GM12878 (cell line): ENCODE results near the gene SETD4. TPM values are rescaled to one million over a fixed set of nuclear protein-coding genes. Genes with fewer than 3 reads are reported as not detected.

ENCODE experiments used
- POLR2AphosphoS5 ChIP-seq: IDR thresholded peaks from 2 replicates; pipeline ENCODE4 v1.6.1; 2011; ENCODE audit warnings: mild to moderate bottlenecking, low read length, inconsistent platforms
- WRNIP1 ChIP-seq: IDR thresholded peaks from 2 replicates; pipeline ENCODE4 v1.6.1; 2011; ENCODE audit warnings: low read depth, low read length, improper control_type of control experiment, borderline replicate concordance
- ZBED1 ChIP-seq: IDR thresholded peaks from 2 replicates; pipeline ENCODE4 v1.6.1; 2016; ENCODE audit warnings: borderline replicate concordance
- polyA plus RNA-seq, 11 experiments: library from polyadenylated mRNA; depleted of rRNA in 4 of 11; unstranded in 6 of 11; stranded (reverse) in 5 of 11; fragments of >200 nt; fragmentation: Nextera tagmentation in 4 of 11; fragmentation: Illumina TruSeq in 1 of 11; extraction: Ambion mirVana in 4 of 11; extraction: Trizol in 1 of 11; gene quantifications; 1 replicate in 1 of 11; 2 replicates in 10 of 11; pipeline versions ENCODE4 v1.2.1 to v1.2.3, GENCODE V29; 2011 to 2016; ENCODE audit warnings: inconsistent platforms in 2 of 11, missing spikeins in 2 of 11, low read depth in 1 of 11
- total RNA-seq, 4 experiments: library from RNA; depleted of rRNA in 3 of 4; stranded (reverse); fragments of >200 nt in 3 of 4; fragmentation: Illumina TruSeq in 1 of 4; extraction: Trizol in 1 of 4; gene quantifications; 2 replicates each; pipeline versions ENCODE4 v1.2.1 to v1.2.3, GENCODE V29; 2013 to 2021
- TF ChIP-seq, protein P1 (sequence below): IDR thresholded peaks from 2 replicates; pipeline ENCODE4 v1.6.1; 2012; ENCODE audit warnings: low read depth, low read length, improper control_type of control experiment
- TF ChIP-seq, protein P2 (sequence below): fragments of 450-650 bp; IDR thresholded peaks from 2 replicates; pipeline ENCODE4 v1.6.1; 2016; ENCODE audit warnings: mild to moderate bottlenecking, moderate library complexity, borderline replicate concordance
- TF ChIP-seq, protein P3 (sequence below): fragments of 450-650 bp; formaldehyde crosslinking; IDR thresholded peaks from 2 replicates; pipeline ENCODE4 v1.5.0; 2022; ENCODE audit warnings: mild to moderate bottlenecking, missing genetic modification characterization

Gene SETD4
- total and polyA plus RNA-seq, 10 of the 15 experiments (the other 5 are each of a cell fraction or from before 2014, with no cell fraction given) = 10.3 to 37.0 (median 18.6) TPM

DNA sequence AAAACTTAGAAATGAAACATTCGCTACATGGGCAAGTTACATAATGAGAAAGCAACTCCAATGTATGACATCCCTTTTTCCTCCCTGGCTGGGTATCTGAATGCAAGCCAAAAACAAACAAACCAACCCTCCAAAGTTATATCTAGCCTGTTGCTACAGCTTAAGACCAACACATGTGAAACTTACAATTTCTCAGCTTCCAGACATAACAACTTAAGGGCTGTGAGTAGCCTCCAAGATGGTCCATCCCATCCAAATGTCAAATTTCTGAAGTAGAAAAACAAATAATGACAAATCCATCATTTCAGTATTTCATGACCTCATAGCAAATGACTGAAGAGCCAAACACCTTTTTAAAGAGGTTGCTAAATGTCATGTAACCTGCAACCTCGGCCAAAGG lies 19.9 kb downstream of the SETD4 start (continued):
- TF ChIP-seq, protein P1, sequence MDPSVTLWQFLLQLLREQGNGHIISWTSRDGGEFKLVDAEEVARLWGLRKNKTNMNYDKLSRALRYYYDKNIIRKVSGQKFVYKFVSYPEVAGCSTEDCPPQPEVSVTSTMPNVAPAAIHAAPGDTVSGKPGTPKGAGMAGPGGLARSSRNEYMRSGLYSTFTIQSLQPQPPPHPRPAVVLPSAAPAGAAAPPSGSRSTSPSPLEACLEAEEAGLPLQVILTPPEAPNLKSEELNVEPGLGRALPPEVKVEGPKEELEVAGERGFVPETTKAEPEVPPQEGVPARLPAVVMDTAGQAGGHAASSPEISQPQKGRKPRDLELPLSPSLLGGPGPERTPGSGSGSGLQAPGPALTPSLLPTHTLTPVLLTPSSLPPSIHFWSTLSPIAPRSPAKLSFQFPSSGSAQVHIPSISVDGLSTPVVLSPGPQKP = no peak
- no peak for TF ChIP-seq POLR2AphosphoS5
- TF ChIP-seq WRNIP1 = no peak
- TF ChIP-seq, protein P2, sequence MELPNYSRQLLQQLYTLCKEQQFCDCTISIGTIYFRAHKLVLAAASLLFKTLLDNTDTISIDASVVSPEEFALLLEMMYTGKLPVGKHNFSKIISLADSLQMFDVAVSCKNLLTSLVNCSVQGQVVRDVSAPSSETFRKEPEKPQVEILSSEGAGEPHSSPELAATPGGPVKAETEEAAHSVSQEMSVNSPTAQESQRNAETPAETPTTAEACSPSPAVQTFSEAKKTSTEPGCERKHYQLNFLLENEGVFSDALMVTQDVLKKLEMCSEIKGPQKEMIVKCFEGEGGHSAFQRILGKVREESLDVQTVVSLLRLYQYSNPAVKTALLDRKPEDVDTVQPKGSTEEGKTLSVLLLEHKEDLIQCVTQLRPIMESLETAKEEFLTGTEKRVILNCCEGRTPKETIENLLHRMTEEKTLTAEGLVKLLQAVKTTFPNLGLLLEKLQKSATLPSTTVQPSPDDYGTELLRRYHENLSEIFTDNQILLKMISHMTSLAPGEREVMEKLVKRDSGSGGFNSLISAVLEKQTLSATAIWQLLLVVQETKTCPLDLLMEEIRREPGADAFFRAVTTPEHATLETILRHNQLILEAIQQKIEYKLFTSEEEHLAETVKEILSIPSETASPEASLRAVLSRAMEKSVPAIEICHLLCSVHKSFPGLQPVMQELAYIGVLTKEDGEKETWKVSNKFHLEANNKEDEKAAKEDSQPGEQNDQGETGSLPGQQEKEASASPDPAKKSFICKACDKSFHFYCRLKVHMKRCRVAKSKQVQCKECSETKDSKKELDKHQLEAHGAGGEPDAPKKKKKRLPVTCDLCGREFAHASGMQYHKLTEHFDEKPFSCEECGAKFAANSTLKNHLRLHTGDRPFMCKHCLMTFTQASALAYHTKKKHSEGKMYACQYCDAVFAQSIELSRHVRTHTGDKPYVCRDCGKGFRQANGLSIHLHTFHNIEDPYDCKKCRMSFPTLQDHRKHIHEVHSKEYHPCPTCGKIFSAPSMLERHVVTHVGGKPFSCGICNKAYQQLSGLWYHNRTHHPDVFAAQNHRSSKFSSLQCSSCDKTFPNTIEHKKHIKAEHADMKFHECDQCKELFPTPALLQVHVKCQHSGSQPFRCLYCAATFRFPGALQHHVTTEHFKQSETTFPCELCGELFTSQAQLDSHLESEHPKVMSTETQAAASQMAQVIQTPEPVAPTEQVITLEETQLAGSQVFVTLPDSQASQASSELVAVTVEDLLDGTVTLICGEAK = no peak
- TF ChIP-seq, protein P3, sequence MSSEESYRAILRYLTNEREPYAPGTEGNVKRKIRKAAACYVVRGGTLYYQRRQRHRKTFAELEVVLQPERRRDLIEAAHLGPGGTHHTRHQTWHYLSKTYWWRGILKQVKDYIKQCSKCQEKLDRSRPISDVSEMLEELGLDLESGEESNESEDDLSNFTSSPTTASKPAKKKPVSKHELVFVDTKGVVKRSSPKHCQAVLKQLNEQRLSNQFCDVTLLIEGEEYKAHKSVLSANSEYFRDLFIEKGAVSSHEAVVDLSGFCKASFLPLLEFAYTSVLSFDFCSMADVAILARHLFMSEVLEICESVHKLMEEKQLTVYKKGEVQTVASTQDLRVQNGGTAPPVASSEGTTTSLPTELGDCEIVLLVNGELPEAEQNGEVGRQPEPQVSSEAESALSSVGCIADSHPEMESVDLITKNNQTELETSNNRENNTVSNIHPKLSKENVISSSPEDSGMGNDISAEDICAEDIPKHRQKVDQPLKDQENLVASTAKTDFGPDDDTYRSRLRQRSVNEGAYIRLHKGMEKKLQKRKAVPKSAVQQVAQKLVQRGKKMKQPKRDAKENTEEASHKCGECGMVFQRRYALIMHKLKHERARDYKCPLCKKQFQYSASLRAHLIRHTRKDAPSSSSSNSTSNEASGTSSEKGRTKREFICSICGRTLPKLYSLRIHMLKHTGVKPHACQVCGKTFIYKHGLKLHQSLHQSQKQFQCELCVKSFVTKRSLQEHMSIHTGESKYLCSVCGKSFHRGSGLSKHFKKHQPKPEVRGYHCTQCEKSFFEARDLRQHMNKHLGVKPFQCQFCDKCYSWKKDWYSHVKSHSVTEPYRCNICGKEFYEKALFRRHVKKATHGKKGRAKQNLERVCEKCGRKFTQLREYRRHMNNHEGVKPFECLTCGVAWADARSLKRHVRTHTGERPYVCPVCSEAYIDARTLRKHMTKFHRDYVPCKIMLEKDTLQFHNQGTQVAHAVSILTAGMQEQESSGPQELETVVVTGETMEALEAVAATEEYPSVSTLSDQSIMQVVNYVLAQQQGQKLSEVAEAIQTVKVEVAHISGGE (CRISPR knock-in tag) = no peak
- TF ChIP-seq ZBED1 = no peak
